Measurements from ENCODE around the gene PTS.
A peak's percentile ranks its signal among the peaks of the same experiment; 100 is the strongest.

PTS gene

DNA sequence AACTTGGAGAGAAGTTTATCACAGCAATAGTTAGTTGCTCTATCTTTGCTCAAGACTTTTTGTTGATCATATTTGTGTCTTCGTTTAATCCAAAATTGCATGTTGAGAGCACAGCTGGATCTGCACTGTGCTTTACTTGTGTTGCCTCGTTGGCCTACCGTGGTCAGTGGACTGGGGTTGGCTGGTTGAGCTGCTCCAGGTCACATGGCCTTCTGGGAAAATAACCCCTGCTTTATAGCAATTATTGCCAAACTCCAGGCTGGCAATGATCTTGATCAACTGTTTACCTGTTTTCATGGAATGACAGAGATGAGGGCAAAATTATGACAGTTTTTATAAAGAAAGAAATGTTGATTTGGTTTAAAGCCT lies 40.2 kb downstream of the PTS start:
- no peak for DNase-seq

DNA sequence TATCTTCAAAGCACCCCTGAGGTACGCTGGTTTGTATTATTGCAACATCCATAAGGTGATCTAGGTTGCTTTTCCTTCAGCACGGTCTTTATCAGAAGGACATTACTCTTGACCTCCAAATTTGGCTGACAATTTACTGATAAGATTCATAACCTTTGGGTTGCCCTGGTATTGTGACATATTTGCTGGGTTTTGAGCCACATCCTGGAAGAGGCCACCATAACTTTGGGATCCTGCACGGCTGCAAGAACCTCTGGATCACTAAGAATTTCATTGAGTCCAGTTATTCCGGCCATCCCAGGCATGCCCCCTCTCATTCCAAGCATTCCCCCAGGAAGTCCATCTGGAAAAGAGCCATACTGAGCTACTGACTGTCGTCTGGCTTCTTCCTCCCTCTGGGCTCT lies 41.0 kb downstream of the PTS start:
- DNase-seq: no peak

DNA sequence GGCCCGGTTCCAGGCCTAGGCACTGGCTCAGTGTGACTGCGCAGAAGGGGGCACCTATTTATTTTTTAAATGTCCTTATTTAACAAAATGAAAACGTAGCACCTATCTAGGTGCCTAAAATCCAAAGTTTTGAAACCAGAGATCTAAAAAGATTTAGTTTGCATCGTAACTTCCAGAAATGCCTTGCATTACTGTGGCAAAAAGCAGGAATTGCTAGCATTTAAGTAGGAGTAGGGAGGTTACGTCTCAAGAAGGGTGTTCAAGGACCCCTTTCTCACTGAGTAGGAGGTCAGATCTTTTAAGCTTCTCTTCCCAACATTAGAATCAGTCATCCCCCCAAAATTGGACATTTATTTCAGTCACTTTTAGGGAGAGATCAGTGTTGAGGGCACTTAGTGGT lies 42.2 kb downstream of the PTS start:
- no peak for DNase-seq

DNA sequence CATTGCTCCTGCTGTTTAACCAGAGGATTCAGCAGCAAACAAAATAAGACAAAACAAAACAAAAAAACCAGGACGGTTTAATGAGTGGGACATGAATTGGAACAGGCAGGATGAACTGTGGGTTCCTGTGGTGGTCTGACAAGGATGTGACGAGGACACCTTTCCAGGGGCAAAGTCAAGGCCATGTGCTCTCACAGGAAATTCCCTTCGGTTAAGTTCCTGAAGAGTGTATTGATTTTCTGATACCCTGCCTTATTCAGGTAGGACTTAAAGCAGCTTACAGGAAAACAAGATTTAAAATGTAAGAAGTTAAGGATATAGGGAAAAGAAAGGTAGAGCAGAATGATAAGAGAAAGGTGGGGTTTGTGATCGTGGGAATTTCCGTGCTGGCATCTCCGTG lies 42.9 kb downstream of the PTS start:
- no peak for DNase-seq

DNA sequence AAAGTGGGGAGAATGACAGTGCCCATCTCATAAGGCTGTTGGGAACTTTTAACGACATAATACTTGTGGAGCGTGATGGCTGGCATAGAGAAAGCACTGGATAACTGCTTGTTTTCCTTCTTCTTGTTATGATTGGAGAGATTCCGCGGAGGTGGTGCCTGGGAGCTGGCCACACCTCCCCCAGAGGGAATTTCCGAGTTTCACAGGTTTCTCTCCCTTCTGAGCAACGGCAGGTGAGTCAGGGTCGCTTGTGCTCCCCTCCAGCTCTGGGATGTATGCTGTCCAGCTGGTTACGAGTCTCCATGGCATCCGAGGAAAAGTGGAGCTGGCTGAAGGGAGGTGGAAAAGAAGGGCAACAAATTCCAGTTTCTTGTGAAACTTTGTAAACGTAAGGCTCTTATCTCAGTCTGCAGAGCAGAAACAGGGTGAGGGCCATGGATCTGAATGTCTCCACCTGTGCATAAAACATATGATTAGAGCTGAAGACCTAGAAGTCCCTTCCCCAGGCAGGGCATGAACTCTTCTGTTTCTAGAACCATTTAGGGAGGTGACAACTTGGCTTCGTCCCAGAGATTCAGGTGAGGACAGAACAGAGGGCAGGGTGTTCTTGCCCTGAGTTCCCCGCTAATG lies 44.4 kb downstream of the PTS start:
- DNase-seq: no peak

DNA sequence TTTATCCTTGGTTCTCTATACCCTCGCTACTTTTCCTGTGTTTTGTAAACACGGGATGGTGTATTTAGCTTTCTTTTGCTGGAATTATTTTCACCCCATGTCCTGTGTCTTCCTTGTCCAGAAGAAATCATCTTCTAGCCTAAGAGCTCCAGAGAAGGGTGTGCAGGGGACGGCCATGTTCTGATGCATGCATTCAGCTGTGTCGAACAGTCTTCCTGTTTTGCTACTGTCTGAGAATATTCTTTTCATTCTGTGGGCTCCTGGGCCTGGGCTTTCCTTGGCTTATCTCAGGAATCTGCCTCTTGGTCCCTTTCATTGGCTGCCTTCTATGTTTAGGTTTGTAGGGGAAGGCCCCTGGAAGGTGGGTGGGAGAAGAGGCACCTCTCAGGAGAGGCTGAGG lies 45.0 kb downstream of the PTS start:
- no peak for DNase-seq

DNA sequence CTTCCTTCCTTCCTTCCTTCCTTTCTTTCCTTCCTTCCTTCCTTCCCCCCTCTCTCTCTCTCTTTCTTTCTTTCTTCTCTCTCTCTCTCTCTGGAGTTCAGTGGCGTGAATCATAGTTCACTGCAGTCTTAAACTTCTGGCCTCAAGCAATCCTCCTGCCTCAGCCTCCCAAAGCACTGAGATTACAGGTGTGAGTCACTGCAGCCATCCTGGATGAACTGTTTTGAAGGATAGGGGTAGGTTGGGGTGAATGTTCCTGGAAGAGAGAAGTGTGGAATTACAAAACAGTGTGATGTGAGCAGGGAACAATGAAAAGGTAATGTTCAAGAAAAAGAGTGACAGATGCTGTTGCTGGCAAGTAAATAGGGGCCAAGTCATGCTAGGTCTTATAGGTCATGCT lies 46.8 kb downstream of the PTS start:
- DNase-seq: no peak

DNA sequence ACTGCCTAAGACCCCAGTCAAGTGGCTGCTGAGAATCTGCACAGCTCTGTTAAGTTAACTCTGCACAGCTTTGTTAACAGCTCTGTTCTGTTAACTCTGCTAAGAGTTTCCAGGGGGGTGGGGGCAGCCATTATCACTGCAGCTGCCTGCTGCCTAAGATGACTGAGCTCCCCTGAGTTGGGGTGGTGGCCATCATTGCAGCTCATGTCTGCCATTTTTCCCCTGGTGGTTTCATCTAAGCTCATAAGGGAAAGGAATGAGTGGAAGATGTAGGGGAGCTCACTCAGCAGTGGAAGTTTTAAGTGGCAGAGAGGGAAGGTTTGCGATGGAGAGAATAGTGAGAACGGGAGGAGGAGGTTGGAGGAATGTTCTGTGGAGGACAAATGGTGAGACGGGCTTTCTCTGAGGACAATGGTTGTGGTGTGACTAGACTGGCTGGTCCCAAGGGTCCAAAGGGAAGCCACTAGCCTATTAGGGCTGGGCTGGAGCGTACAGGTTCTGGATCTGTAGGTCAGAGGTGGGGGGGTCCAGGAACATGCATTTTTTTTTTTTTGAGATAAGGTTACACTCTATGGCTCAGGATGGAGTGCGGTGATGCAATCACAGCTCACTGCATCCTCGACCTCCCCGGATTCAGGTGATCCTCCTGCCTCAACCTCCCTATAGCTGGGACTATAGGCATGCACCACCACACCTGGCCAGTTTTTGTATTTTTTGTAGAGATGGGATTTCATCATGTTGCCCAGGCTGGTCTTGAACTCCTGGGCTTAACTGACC lies 48.0 kb downstream of the PTS start:
- no peak for DNase-seq

DNA sequence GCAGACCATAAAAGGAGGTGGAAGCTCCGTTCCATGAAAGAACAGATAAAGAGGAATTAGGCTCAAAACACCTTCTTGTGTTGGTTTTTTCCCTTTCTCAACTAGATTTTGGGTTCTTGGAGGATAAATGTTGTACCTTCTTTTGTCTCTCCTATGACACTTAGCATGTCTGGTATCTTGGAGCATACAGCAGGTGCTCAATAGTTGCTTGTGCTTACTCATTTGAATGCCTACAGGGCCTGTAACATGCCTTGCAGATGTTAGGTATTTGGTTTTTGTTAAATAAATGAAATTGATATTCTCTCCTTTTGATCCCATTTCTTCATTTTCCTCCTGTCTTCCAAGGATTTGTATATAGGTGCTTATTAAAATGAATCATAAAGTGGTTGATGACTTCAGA lies 50.8 kb downstream of the PTS start:
- no peak for DNase-seq

DNA sequence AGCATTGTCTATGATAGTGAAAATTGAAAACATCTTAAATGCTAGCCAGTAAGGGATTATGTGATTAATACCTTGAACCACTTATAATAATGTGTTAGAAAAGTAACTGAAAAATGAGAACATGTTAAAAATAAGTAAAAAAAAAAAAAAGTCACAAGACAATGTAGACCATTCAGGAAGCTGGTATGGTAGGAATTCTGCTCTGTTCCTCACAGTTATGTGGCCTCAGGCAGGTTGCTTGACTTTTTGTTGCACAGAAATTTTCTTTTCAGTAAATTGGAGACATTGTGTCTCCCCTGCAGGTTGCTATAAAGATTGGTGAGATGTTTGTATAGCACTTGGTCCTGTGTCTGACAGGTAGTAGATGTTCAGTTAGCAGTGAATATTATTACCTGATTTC lies 51.7 kb downstream of the PTS start:
- DNase-seq: no peak

DNA sequence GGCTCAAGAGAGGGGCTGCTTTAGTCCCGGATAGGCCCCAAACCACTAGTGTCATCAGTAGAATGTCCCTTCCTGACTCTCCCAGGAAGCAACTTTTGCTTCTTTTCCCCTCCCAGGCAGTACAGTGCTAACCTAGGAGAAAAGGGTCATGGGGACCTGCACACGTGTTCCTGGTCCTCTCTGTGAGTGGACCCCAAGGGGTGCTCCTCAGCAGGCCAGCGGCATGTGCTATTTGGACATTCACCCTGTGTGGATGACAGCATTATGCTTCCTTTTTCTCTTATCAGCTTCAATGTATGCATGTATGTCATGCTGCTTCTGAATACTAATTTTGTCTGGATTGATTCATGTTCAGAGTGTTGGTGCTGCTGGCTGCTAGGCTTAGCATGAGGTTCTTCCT lies 52.6 kb downstream of the PTS start:
- no peak for DNase-seq

DNA sequence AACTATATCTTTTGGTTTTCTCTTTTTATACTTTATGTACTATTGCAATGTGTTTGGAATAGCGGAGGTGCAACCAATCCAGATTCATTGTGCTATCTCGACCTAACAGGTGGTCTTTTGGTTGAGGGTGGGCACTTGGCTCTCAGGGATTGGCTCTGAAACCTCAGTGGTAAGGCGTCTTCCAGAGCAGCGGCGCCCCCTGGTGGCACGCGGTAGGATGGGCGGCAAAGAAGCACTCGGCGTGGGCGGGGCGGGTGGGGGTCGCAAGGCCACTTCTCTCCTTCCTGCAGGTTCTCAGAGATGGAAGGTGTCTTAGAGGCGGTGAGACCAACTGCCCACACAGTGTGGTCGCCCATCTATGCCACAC lies 53.7 kb downstream of the PTS start:
- peak in 13 of 14 donors; percentile 31 to 77 (median 51) for DNase-seq

DNA sequence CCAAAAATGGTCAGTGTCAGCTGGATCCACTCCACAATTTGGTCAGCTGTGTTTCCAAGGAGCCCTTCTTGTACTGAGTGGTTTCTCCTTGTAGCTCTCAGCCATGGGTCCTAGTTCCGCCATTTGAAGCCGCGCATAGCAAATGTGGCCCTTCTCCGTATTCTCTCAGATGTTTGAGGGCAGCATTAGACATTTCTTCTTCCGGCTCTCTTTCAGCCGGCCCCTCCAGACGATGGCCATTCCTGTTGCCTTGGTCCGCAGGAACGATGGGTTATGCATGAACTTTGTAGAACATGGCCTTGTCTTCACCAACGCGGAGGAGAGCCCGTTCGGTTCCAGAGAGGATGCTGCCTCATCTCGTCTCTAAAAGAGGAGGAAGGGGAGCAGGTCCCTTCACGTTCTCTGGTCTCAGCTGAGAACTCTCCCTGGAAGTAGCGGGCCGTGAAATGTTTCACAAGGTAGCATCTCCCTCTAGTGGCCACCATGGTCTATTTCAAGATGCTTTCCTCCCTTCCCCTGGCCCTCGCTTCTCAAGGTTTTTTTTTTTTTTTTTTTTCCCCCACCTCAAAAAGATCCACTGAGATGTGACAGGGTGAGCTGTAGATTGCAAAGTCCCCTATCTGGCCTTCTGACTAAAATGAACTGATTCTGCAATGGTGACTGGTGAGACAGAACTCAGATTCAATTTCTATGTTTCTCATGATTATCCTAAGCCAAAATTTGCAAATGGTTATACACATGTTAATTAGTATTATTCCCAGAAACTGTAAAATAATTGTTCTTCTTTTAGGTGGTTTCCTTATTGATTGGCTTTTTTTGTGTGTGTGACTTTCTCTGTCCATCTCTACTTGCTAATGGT lies 54.3 kb downstream of the PTS start:
- peak in 12 of 14 donors; percentile 20 to 77 (median 54) for DNase-seq

DNA sequence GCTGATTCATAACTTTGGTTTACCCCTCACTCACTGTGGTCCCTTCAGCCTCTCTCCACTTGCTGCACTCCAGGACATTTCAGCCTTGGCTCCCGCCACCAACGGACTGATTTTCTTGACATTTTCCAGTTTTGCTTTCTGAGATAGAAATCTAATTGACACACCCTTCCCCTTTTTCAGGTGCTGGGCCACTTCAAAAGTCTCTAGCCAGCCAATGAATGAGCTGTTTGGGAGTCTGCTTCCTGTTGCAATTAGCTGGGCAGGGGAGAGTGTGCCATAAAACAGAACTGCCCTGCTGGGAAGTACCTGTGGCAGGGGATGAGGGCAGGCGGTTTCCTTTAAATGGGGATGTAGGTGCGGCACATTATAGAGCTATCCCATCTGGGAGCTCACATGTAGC lies 55.5 kb downstream of the PTS start:
- DNase-seq: no peak
